AG04450 (cell line): Measurements from ENCODE around the gene CCDC12. TPM values are rescaled to one million over a fixed set of nuclear protein-coding genes. Genes with fewer than 3 reads are reported as not detected.

ENCODE experiments used
- CTCF ChIA-PET: fragments of 300-600, 350-600 bp; formaldehyde crosslinking; extraction: SDS; loops from one replicate; lab custom pipeline; 2022; ENCODE audit warnings: antibody characterized with exemption, inconsistent platforms; lab: Charles Lee
- POLR2A ChIA-PET: fragments of 350-600 bp; formaldehyde crosslinking; extraction: SDS; loops from one replicate; lab custom pipeline; 2021; ENCODE audit warnings: antibody characterized with exemption, inconsistent platforms; lab: Yijun Ruan, JAX
- DNase-seq: peaks from one replicate; pipeline ENCODE4 v3.0.0-alpha.2; 2011; ENCODE audit warnings: low read depth, low spot score
- H3K27ac ChIP-seq: one replicate; pipeline ENCODE4 v1.5.1; 2012; ENCODE audit warnings: low read depth, low read length, control low read depth
- H3K27me3 ChIP-seq: one replicate; pipeline ENCODE4 v1.6.0; 2012; ENCODE audit warnings: low read length; ENCODE audit not compliant: control insufficient read depth, insufficient read depth
- H3K4me3 ChIP-seq: 2 replicates; pipeline ENCODE4 v1.5.1; 2011; ENCODE audit warnings: mild to moderate bottlenecking, low read depth, low read length, control low read depth
- H3K9me3 ChIP-seq: 2 replicates; pipeline ENCODE4 v1.5.1; 2012; ENCODE audit warnings: low read length; ENCODE audit not compliant: control insufficient read depth, insufficient read depth
- polyA plus RNA-seq: library from polyadenylated mRNA; depleted of rRNA; stranded (reverse); fragments of >200 nt; gene quantifications from 2 replicates; pipeline ENCODE4 v1.2.3, GENCODE V29; 2011
- TF ChIP-seq, protein P1 (sequence below): IDR thresholded peaks from 2 replicates; pipeline ENCODE4 v1.5.1; 2011; ENCODE audit warnings: low read depth, low read length, control low read depth, inconsistent platforms

Gene CCDC12
- polyA plus RNA-seq, 1 experiment, result 18.3 TPM

DNA sequence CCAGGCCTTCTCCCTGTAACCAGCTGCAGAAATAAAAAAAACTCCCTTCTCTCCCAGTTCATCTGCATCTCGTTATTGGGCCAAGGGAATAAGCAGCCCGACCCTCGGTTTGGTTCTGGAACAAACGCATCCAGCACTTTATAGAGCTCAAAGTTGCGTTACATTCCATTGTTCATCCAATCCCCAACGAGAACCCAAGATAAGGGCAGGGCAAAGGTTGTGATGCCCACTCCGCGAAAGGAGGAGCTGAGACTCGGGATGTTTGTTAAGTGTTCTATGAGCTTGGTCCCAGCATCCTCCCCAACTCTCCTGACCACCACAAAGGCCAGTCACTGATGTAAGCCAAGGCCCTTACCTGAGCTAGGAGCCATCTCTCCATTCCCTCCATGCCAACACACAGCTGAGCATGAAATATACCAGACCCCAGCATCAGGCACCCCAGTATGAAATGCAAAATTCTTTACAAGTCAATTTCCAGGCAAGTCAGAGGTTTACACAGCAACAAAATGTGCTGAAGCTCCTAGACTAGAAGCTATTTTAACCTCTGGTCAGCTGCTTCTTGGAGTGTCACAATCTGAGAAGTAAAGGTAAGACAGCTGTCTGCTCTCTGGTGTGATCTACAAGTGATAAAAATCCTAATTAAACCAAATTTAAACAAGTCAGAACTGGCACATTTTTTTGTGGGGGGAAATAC is 17.9 kb downstream of the CCDC12 start:
- Histone ChIP-seq H3K27ac (no peak overlapping the region), H3K9me3 (no peaks in the 10 kb centered on the region; the same call in 1 of the 2 replicates), H3K27me3 (no peaks in the 10 kb centered on the region), H3K4me3 (no peak overlapping the region)
- no peak for DNase-seq
- POLR2A ChIA-PET, result no interaction called here
- TF ChIP-seq, protein P1, sequence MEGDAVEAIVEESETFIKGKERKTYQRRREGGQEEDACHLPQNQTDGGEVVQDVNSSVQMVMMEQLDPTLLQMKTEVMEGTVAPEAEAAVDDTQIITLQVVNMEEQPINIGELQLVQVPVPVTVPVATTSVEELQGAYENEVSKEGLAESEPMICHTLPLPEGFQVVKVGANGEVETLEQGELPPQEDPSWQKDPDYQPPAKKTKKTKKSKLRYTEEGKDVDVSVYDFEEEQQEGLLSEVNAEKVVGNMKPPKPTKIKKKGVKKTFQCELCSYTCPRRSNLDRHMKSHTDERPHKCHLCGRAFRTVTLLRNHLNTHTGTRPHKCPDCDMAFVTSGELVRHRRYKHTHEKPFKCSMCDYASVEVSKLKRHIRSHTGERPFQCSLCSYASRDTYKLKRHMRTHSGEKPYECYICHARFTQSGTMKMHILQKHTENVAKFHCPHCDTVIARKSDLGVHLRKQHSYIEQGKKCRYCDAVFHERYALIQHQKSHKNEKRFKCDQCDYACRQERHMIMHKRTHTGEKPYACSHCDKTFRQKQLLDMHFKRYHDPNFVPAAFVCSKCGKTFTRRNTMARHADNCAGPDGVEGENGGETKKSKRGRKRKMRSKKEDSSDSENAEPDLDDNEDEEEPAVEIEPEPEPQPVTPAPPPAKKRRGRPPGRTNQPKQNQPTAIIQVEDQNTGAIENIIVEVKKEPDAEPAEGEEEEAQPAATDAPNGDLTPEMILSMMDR, result no peak
- CTCF ChIA-PET, result interaction anchor here (2.4 kb wide), 1 partner anchor 23 kb away, joined by 13 read pairs; no protein-coding TSS in a partner anchor

DNA sequence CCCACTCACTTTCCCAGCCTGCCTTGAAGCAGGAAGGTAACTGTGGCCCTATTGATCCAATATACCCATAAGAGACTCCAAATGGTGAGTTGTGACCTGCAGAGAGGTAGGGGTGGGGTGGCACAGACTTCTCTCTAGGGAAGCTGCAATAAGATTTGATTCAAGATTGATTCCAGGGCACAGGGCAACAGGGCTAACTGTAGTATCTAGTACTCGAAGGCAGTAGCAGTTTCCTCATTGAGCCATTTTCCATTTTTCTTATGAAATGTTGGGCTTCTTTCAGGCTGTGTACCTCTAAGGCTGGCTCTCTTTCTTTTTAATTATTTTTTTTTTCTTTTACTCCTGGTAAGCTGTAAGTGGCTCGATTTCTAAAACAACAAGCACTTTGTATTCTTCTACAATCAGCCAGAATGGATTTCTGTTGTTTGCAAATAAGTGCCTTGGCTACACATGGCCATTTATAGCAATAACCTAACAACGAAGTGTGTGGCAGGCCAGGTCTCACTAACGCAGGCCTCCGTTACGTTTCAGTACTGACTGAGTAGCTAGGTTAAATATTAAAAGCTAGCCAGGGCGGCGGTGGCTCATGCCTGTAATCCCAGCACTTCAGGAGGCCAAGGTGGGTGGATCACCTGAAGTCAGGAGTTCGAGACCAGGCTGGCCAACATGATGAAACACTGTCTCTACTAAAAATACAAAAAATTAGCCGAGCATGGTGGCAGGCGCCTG is 19.3 kb downstream of the CCDC12 start:
- Histone ChIP-seq H3K27me3 (no peaks in the 10 kb centered on the region), H3K4me3 (no peak overlapping the region), H3K27ac (no peak overlapping the region), H3K9me3 (no peaks in the 10 kb centered on the region)
- TF ChIP-seq, protein P1, result no peak
- POLR2A ChIA-PET, result interaction anchor here (0.7 kb wide), 1 partner anchor 36 kb away, joined by 3 read pairs; no protein-coding TSS in a partner anchor
- CTCF ChIA-PET, result interaction anchor here (1.2 to 2.4 kb wide), 4 partner anchors 14 to 34 kb away, joined by 3 to 14 read pairs (median 10); no protein-coding TSS in a partner anchor
- no peak for DNase-seq

DNA sequence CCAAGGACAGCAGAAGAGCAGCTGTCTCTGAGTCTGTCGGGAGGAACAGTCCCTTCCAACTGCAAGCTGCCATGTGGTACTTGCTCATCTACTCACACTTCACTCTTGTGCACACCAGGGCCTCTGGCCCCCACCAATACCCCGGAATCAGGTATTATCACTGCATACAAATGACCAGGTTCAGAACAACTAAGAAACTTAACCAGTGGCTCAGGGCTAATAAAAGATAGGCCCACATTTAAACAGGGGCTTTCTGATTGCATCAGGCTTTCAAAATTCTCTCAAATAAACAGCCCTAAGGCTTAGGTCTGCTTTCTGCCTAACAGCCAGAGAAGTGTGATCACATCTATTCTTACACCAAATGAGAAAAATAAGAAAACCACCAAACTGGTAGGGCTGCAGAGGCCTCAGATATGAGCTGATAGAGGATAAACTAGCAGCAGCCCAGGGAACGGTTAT is 20.7 kb downstream of the CCDC12 start:
- no peaks in the 10 kb centered on the region for H3K27me3 ChIP-seq
- DNase-seq, result no peak
- peak overlapping the region; percentile 48 for H3K27ac ChIP-seq
- no peak overlapping the region for H3K4me3 ChIP-seq
- ChIA-PET POLR2A (no interaction called here), CTCF (interaction anchor here (1.2 to 1.8 kb wide), 2 partner anchors 15 to 20 kb away, joined by 3 to 14 read pairs; no protein-coding TSS in a partner anchor)
- TF ChIP-seq, protein P1, result no peak
- no peaks in the 10 kb centered on the region for H3K9me3 ChIP-seq

DNA sequence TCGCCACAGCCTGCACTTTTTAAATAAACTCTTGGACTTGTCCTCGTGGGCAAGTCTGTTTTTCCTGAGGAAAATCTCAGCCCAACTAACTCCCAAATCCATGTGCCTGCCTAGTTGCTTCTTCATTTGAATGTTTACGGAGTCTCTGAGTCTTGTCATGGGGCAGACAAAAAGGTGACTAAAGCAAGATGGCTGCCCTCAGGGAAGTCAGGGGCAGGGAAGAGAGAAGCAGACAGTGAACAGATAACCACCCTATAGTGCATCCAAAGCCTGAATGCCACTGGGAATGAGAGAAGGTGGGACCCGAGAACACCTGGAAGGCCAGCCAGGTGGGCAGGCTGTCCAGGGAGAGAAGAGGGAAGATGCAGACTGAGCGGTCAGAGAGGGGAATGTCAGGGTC is 21.4 kb downstream of the CCDC12 start:
- no peak for DNase-seq
- Histone ChIP-seq H3K9me3 (no peaks in the 10 kb centered on the region), H3K4me3 (no peak overlapping the region), H3K27ac (peak overlapping the region; percentile 21), H3K27me3 (no peaks in the 10 kb centered on the region)
- CTCF ChIA-PET, result interaction anchor here (1.8 to 2.6 kb wide), 2 partner anchors 19 kb away, joined by 12 to 14 read pairs; no protein-coding TSS in a partner anchor
- POLR2A ChIA-PET, result no interaction called here
- TF ChIP-seq, protein P1, result no peak
